HepG2 (cell line): ENCODE measurements around the gene B3GNT8.

Experiments used
- NCOA5 ChIP-seq: sonication (generic); formaldehyde crosslinking; IDR thresholded peaks from 2 replicates; pipeline ENCODE4 v1.4.0; 2020; ENCODE audit warnings: missing genetic modification reagents
- PCBP2 ChIP-seq: fragments of 200-400 bp; formaldehyde crosslinking; optimal IDR thresholded peaks from 2 replicates; pipeline ENCODE3; 2018; ENCODE audit warnings: low read length, low read depth; ENCODE audit not compliant: poor library complexity, severe bottlenecking
- POLR2A ChIP-seq, 2 experiments: IDR thresholded peaks; 2 replicates each; pipeline ENCODE4 v1.6.1; 2011; ENCODE audit warnings: low read depth in 2 of 2, low read length in 2 of 2, mild to moderate bottlenecking in 1 of 2, moderate library complexity in 1 of 2; ENCODE audit not compliant: insufficient read depth in 1 of 2
- SIN3A ChIP-seq: IDR thresholded peaks from 2 replicates; pipeline ENCODE4 v1.6.1; 2011; ENCODE audit warnings: low read depth, mild to moderate bottlenecking, control low read depth, low read length, borderline replicate concordance
- TAF1 ChIP-seq: sonication (generic); formaldehyde crosslinking; IDR thresholded peaks from 2 replicates; pipeline ENCODE4 v1.4.0; 2020; ENCODE audit warnings: missing genetic modification reagents
- U2AF2 ChIP-seq: fragments of 200-400 bp; formaldehyde crosslinking; IDR thresholded peaks from 2 replicates; pipeline ENCODE4 v1.6.1; 2017; ENCODE audit warnings: low read depth, mild to moderate bottlenecking, low read length
- TF ChIP-seq, protein P1 (sequence below): sonication (generic); formaldehyde crosslinking; IDR thresholded peaks from 2 replicates; pipeline ENCODE4 v1.5.0; 2020; ENCODE audit warnings: mild to moderate bottlenecking, missing genetic modification reagents, moderate library complexity

GRCh38 chr19:41412953-41413352 lies 14.2 kb downstream of the B3GNT8 start:
- TF ChIP-seq, protein P1, sequence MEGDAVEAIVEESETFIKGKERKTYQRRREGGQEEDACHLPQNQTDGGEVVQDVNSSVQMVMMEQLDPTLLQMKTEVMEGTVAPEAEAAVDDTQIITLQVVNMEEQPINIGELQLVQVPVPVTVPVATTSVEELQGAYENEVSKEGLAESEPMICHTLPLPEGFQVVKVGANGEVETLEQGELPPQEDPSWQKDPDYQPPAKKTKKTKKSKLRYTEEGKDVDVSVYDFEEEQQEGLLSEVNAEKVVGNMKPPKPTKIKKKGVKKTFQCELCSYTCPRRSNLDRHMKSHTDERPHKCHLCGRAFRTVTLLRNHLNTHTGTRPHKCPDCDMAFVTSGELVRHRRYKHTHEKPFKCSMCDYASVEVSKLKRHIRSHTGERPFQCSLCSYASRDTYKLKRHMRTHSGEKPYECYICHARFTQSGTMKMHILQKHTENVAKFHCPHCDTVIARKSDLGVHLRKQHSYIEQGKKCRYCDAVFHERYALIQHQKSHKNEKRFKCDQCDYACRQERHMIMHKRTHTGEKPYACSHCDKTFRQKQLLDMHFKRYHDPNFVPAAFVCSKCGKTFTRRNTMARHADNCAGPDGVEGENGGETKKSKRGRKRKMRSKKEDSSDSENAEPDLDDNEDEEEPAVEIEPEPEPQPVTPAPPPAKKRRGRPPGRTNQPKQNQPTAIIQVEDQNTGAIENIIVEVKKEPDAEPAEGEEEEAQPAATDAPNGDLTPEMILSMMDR (CRISPR knock-in tag): no peak
- TF ChIP-seq PCBP2: no peak
- TF ChIP-seq TAF1 (CRISPR knock-in tag): no peak
- TF ChIP-seq U2AF2: no peak
- TF ChIP-seq POLR2A (IDR thresholded peaks at IDR 0.05; ENCODE audit: insufficient read depth in 1 of 2, low read depth in 2 of 2, low read length in 2 of 2): no peak
- TF ChIP-seq SIN3A: no peak
- TF ChIP-seq NCOA5 (CRISPR knock-in tag): no peak
